Prostate gland (tissue), 2 donors: ENCODE data around the gene POLDIP2.

Experiments
- POLR2A ChIP-seq: fragments of 450-650 bp; IDR thresholded peaks from one replicate; pipeline ENCODE4 v1.6.1; 2016; ENCODE audit warnings: antibody characterized with exemption, mild to moderate bottlenecking
- POLR2AphosphoS5 ChIP-seq: sonication (generic); formaldehyde crosslinking; IDR thresholded peaks from one replicate; pipeline ENCODE4 v1.6.1; 2017; ENCODE audit warnings: antibody characterized with exemption
- TF ChIP-seq, protein P1 (sequence below), 4 experiments: fragments of 200-600 bp in 2 of 4; fragments of 450-650 bp in 2 of 4; sonication (generic) in 2 of 4; IDR thresholded peaks; 1 replicate in 3 of 4; 2 replicates in 1 of 4; pipeline ENCODE4 v1.5.1; 2016 to 2019; ENCODE audit warnings: antibody characterized with exemption in 4 of 4, mild to moderate bottlenecking in 2 of 4, moderate library complexity in 2 of 4

DNA sequence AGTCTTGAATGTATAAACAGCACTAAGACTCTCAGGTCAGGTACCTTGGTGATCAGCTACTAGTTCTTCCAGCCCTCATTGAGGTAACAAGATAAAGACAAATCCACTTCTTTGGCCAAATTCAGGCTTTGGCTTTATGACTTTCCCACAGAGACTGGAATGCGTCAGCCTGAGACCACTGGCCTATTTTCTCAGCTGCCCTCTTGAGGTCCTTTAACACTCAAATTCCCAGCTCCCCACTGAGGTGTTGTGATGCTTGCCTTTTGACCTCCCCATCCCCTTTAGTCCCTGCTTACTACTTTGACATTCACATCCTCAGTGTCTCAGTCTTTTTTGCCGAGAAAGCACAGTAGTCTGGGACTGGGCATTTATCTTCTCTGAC is 11.1 kb downstream of the POLDIP2 start:
- TF ChIP-seq, protein P1, sequence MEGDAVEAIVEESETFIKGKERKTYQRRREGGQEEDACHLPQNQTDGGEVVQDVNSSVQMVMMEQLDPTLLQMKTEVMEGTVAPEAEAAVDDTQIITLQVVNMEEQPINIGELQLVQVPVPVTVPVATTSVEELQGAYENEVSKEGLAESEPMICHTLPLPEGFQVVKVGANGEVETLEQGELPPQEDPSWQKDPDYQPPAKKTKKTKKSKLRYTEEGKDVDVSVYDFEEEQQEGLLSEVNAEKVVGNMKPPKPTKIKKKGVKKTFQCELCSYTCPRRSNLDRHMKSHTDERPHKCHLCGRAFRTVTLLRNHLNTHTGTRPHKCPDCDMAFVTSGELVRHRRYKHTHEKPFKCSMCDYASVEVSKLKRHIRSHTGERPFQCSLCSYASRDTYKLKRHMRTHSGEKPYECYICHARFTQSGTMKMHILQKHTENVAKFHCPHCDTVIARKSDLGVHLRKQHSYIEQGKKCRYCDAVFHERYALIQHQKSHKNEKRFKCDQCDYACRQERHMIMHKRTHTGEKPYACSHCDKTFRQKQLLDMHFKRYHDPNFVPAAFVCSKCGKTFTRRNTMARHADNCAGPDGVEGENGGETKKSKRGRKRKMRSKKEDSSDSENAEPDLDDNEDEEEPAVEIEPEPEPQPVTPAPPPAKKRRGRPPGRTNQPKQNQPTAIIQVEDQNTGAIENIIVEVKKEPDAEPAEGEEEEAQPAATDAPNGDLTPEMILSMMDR (IDR thresholded peaks at IDR 0.05) = no peak
- TF ChIP-seq POLR2A = no peak
- no peak for TF ChIP-seq POLR2AphosphoS5
